Gastrocnemius medialis (tissue), 4 donors: ENCODE data around the gene NDNF.

ENCODE experiments used
- POLR2A ChIP-seq, 2 donors: fragments of 450-650 bp; IDR thresholded peaks; one replicate each; pipeline ENCODE4 v1.6.1; 2017; ENCODE audit warnings: antibody characterized with exemption in 2 of 2, mild to moderate bottlenecking in 2 of 2, moderate library complexity in 2 of 2
- TF ChIP-seq, protein P1 (sequence below), 5 experiments: fragments of 450-650 bp in 3 of 5; fragments of 200-600 bp in 2 of 5; sonication (generic) in 2 of 5; IDR thresholded peaks in 4 of 5; conservative IDR thresholded peaks in 1 of 5; 1 replicate in 4 of 5; 2 replicates in 1 of 5; pipeline ENCODE4 v1.5.1; 2016 to 2019; ENCODE audit warnings: antibody characterized with exemption in 5 of 5, mild to moderate bottlenecking in 3 of 5, moderate library complexity in 3 of 5

DNA sequence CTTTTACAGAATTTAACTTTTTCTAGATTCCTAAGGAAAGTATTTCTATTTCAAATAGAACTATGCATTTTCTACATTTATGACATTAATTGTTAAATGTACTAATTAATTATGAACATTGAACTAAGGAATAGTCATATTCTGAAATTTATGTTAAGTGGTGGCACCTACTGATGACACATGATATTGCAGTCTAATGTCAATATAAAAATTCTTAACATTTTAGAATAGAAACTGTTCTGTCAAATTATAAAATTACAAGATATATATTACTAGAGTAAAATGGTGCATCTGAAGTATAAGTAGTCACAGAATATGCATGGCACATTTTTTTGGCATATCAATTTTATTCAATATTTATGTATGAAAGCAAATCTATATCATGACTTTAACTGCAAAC is 40.2 kb upstream of the NDNF start:
- no peak for TF ChIP-seq POLR2A (IDR thresholded peaks at IDR 0.05)
- TF ChIP-seq, protein P1, sequence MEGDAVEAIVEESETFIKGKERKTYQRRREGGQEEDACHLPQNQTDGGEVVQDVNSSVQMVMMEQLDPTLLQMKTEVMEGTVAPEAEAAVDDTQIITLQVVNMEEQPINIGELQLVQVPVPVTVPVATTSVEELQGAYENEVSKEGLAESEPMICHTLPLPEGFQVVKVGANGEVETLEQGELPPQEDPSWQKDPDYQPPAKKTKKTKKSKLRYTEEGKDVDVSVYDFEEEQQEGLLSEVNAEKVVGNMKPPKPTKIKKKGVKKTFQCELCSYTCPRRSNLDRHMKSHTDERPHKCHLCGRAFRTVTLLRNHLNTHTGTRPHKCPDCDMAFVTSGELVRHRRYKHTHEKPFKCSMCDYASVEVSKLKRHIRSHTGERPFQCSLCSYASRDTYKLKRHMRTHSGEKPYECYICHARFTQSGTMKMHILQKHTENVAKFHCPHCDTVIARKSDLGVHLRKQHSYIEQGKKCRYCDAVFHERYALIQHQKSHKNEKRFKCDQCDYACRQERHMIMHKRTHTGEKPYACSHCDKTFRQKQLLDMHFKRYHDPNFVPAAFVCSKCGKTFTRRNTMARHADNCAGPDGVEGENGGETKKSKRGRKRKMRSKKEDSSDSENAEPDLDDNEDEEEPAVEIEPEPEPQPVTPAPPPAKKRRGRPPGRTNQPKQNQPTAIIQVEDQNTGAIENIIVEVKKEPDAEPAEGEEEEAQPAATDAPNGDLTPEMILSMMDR (IDR thresholded peaks at IDR 0.05 in 4 of 5, conservative IDR thresholded peaks at IDR 0.05 in 1 of 5) = peak in 1 of 5 experiments; percentile 46
